ENCODE results near the gene RBM4. TPM values are rescaled to one million over a fixed set of nuclear protein-coding genes. Genes with fewer than 3 reads are reported as not detected.
A peak's percentile ranks its signal among the peaks of the same experiment; 100 is the strongest.

RBM4 gene
- total and polyA plus RNA-seq, 9 of the 15 experiments (the other 6 are each of a cell fraction or from before 2014, with no cell fraction given), result 81.6 to 233 (median 122) TPM

- no peak for TF ChIP-seq ARID2 (IDR thresholded peaks at IDR 0.05)
- peak; percentile 34; the same call in 1 of the 2 replicates for TF ChIP-seq CTBP1 (IDR thresholded peaks at IDR 0.05; ENCODE audit: borderline replicate concordance)
- no peak; the same call in 1 of the 2 replicates for TF ChIP-seq ESRRA (IDR thresholded peaks at IDR 0.05; ENCODE audit: borderline replicate concordance, low read depth)
- TF ChIP-seq ZBED1 (IDR thresholded peaks at IDR 0.05), result no peak
- TF ChIP-seq SP1 (CRISPR knock-in tag; IDR thresholded peaks at IDR 0.05), result peak; percentile 79; the same call in 1 of the 2 replicates
- TF ChIP-seq PCBP2 (IDR thresholded peaks at IDR 0.05; ENCODE audit: low read depth, low read length, poor library complexity, severe bottlenecking), result no peak
- no peak for TF ChIP-seq TCF3 (CRISPR knock-in tag; IDR thresholded peaks at IDR 0.05)
- TF ChIP-seq CTCFL (IDR thresholded peaks at IDR 0.05; ENCODE audit: borderline replicate concordance, insufficient read depth, low read depth, low read length, poor library complexity, severe bottlenecking), result peak; percentile 12
- TF ChIP-seq RBM14 (IDR thresholded peaks at IDR 0.05; ENCODE audit: borderline replicate concordance, insufficient read depth, low read depth, low read length), result no peak
- no peak; the same call in 1 of the 2 replicates for TF ChIP-seq NKRF (IDR thresholded peaks at IDR 0.05; ENCODE audit: borderline replicate concordance)
- TF ChIP-seq NEUROD1 (IDR thresholded peaks at IDR 0.05; ENCODE audit: borderline replicate concordance, low read depth, low read length, partially characterized antibody), result no peak
- peak; percentile 58; the same call in 1 of the 2 replicates for TF ChIP-seq GATAD2B (IDR thresholded peaks at IDR 0.05; ENCODE audit: borderline replicate concordance)
- TF ChIP-seq HNRNPH1 (optimal IDR thresholded peaks at IDR 0.05; ENCODE audit: low read depth, low read length), result no peak
- TF ChIP-seq ZNF77 (CRISPR knock-in tag; IDR thresholded peaks at IDR 0.05), result no peak
- no peak; a peak in 2 of 4 replicates for TF ChIP-seq RCOR1 (IDR thresholded peaks at IDR 0.05; ENCODE audit: borderline replicate concordance in 1 of 2, low read depth in 2 of 2, low read length in 2 of 2)
- TF ChIP-seq PHF8 (IDR thresholded peaks at IDR 0.05; ENCODE audit: borderline replicate concordance, low read length), result peak; percentile 83; the same call in 1 of the 2 replicates
- TF ChIP-seq ZNF280A (IDR thresholded peaks at IDR 0.05; ENCODE audit: low read depth, partially characterized antibody), result no peak
- peak; percentile 57 for TF ChIP-seq ARHGAP35 (IDR thresholded peaks at IDR 0.05; ENCODE audit: partially characterized antibody)
- TF ChIP-seq CCNT2 (IDR thresholded peaks at IDR 0.05; ENCODE audit: borderline replicate concordance, extremely low read depth, insufficient read length, low read depth, low read length), result peak; percentile 91
- no peak for TF ChIP-seq NCOA2 (IDR thresholded peaks at IDR 0.05; ENCODE audit: partially characterized antibody in 2 of 2)
- TF ChIP-seq MAFF (IDR thresholded peaks at IDR 0.05; ENCODE audit: low read length), result no peak
- TF ChIP-seq BRD9 (IDR thresholded peaks at IDR 0.05; ENCODE audit: low read depth, partially characterized antibody), result no peak
These were observed 39.3 kb downstream of the RBM4 start, which contains the start of gene RBM4B (continued) for GRCh38 chr11:66677599-66678375.
